Measurements from ENCODE around the gene PLXNB3.

- TF ChIP-seq CTCF (IDR thresholded peaks at IDR 0.05; ENCODE audit: low read depth, low read length) (no peak), POLR2A (IDR thresholded peaks at IDR 0.05; ENCODE audit: extremely low read depth, insufficient read length) (no peak), MAX (IDR thresholded peaks at IDR 0.05; ENCODE audit: low read depth, low read length) (no peak)
These were observed 10.7 kb downstream of the PLXNB3 start for GRCh38 chrX:153774576-153775292.
